ENCODE results near the gene SEMA3F.

GRCh38 chr3:50174517-50174895 is 19.4 kb downstream of the SEMA3F start:
- no peak for TF ChIP-seq ELF4 (IDR thresholded peaks at IDR 0.05)
- TF ChIP-seq FOXA1 (IDR thresholded peaks at IDR 0.05) = no peak
- no peak for TF ChIP-seq HDGF (IDR thresholded peaks at IDR 0.05; ENCODE audit: borderline replicate concordance)
- no peak for TF ChIP-seq ZNF384 (IDR thresholded peaks at IDR 0.05)
- TF ChIP-seq FOXK2 (IDR thresholded peaks at IDR 0.05) = no peak
- no peak for TF ChIP-seq ARNT (IDR thresholded peaks at IDR 0.05)
- TF ChIP-seq SP1 (IDR thresholded peaks at IDR 0.05) = no peak
- no peak for TF ChIP-seq SUZ12 (IDR thresholded peaks at IDR 0.05)
- TF ChIP-seq TARDBP (IDR thresholded peaks at IDR 0.05) = no peak

Data from HEK293T (cell line).